ENCODE data around the gene BRD7.

DNA sequence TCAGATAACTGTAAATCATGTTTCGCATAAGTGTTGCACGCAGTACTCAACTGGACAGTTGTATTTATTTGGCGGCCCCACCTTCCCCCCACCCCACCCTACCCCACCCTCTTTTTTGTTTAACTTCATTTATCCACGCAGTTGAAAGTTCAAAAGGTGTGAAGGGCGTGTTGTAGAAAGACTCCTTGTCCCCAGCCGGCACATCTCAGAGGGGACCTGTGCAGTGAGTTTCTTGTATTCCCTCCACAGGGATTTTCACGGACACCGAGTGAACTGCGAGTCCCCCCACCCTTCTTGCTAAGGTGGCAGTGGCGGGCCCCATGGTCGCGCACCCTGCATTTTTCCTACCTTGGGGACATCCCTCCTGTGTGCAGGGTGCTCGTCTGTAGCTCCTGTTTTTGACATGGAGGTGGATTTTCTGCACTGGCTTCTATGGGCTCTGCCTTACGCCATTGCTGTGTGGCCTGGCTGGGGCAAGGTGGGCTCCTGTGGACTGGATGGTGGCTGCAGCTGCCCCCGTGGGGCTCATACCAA, 66.2 kb downstream of the BRD7 start:
- TF ChIP-seq ZNF24 (IDR thresholded peaks at IDR 0.05) (no peak), ZFP1 (CRISPR knock-in tag; IDR thresholded peaks at IDR 0.05) (no peak), ZNF331 (CRISPR knock-in tag; IDR thresholded peaks at IDR 0.05) (no peak), PAF1 (CRISPR knock-in tag; IDR thresholded peaks at IDR 0.05) (no peak), ZNF282 (IDR thresholded peaks at IDR 0.05; ENCODE audit: partially characterized antibody) (no peak)
- TF ChIP-seq, protein P1, sequence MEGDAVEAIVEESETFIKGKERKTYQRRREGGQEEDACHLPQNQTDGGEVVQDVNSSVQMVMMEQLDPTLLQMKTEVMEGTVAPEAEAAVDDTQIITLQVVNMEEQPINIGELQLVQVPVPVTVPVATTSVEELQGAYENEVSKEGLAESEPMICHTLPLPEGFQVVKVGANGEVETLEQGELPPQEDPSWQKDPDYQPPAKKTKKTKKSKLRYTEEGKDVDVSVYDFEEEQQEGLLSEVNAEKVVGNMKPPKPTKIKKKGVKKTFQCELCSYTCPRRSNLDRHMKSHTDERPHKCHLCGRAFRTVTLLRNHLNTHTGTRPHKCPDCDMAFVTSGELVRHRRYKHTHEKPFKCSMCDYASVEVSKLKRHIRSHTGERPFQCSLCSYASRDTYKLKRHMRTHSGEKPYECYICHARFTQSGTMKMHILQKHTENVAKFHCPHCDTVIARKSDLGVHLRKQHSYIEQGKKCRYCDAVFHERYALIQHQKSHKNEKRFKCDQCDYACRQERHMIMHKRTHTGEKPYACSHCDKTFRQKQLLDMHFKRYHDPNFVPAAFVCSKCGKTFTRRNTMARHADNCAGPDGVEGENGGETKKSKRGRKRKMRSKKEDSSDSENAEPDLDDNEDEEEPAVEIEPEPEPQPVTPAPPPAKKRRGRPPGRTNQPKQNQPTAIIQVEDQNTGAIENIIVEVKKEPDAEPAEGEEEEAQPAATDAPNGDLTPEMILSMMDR (CRISPR knock-in tag; IDR thresholded peaks at IDR 0.05), result no peak

Data from HepG2 (cell line).